H4 (cell line): ENCODE data around the gene SMG6. TPM values are rescaled to one million over a fixed set of nuclear protein-coding genes. Genes with fewer than 3 reads are reported as not detected.
"Not testable (repeated sequence)": the region's sequence is repeated elsewhere in the genome, so short reads cannot be mapped to it uniquely, and the experiment has no call there.

Experiments used
- DNase-seq: peaks from one replicate; pipeline ENCODE4 v3.0.0-alpha.2; 2015; ENCODE audit warnings: low spot score
- total RNA-seq: library from RNA; depleted of rRNA; stranded (reverse); fragments of >200 nt; shearing (Covaris generic); gene quantifications from 2 replicates; pipeline ENCODE4 v1.2.3, GENCODE V29; 2014

SMG6 gene
- total RNA-seq, 1 experiment from 2014 or later, result 10.3 TPM

DNA sequence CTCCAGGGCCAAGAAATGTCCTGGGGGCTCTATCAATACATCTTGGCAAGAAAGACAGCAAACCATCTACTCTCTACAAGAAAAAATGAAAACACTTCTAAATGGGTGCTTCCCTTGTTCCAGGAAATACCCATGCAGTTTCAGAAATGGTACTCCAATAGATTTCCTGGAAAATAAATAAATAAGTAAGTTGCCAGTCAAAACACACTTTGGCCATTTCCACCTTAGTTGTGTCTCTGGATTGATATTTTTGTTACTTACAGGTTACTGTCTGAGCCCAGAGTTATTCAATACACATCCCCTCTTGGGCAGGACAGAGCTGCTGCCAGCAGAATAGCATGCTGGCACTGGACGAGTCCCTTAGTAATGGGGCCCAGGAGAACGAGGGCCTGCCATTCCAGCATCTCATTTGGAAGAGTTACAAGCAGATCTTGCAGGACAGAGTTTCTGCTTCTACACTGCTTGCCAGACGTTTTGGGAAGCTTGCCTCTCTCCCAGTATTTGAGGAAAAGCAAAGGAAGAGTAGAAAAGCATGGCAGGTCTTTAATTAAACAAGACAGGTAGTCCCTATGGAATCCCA is 100.5 kb downstream of the SMG6 start:
- no peak for DNase-seq

DNA sequence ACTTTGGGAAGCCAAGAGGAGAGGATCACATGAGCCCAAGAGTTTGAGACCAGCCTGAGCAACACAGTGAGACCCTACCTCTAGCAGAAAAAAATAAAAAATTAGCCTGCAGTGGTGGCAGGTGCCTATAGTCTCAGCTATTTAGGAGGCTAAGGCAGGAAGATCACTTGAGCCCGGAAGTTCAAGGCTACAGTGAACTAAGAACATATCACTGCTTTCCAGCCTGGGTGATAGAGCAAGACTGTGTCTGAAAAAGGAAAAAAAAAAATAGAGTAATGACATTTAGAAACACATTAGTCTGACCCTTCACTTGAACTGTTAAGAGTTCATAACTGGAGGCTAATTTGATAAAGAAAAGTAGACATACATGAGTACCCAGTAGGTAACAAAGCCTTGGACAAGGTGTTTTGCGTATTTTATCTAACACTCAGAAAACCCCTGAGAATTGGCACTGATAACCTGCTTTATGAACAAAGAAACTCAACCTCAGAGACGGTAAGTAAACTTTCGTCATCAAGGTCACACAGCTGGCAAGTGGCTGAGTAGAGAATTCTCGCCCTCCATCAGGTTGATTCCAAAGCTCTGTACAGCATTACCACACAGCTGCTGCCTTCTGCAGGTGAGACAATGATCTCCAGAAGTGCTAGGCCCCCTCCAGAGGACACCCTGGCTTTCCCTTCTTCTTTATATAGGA is 101.1 kb downstream of the SMG6 start:
- no peak for DNase-seq

GRCh38 chr17:2199386-2199785 is 104.2 kb downstream of the SMG6 start:
- not testable (repeated sequence) for DNase-seq

GRCh38 chr17:2198927-2199326 is 104.7 kb downstream of the SMG6 start:
- DNase-seq, result no peak

DNA sequence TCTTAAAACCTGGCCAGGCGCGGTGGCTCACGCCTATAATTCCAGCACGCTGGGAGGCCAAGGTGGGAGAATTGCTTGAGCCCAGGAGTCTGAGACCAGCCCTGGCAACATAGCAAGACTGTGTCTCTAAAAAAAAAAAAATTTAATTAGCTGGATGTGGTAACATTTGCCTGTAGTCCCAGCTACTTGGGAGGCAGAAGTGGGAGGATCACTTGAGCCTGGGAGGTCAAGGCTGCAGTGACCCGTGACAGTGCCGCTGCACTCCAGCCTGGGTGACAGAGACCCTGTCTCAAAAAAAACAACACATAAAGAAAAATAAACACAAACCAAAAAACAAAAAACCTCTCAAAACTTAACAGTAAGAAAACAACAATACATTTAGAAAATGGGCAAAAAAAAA is 106.3 kb downstream of the SMG6 start:
- DNase-seq, result no peak

- DNase-seq, result no peak
Observed at GRCh38 chr17:2195729-2196128, 107.9 kb downstream of the SMG6 start.

DNA sequence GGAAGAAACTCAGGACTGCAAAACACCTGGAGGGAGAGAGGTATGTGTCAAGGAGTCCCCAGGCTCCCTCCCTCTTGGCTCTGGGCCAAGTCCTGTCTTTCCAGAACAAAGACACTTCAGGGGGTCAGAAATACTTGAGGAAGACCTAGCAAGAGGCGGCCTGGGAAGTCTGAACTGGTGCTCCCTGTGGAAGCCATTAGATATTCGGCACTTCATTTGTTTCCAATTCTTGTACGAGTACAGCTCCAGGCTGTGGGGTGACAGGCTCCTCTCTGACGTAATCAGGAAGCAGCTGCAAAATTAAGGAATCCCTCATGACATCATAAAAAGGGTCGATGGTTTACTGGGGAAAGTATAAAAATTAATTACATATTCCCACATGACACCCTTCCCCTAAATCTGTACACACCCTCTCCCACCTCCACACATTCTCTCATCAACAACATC is 108.7 kb downstream of the SMG6 start:
- no peak for DNase-seq

DNA sequence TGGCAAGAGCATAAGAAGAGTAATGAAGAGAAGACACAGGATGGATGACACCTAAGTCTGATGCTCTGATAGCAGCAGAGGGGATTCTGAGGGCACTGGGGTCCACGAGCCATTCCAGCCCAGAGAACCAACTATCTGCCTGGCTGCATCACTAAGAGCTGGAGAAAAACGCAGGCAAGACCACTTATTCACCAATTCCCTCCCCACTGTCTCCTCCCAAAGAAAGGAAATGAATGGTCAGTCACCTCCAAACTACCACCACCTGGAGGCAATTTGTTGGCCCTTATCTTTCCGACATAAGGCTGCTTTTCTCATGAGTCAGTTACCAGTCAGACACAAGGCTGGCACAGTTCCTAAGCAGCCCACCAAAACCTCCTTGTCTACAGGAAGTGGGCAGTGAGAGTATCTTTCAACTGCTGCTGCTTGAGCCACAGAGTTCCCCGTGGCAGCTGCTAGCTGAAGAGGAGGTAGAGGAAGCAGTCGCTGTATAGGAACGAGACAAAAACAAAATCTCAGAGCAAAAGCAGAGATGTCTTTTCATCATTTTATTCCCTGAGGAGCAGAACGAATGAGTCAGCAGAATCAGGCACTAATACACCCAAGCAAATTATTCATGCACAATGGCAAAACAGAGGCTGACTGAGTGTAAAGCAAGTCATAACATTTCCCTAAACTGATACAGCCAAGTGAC is 111.1 kb downstream of the SMG6 start:
- DNase-seq, result peak; percentile 84

GRCh38 chr17:2191785-2192184 is 111.8 kb downstream of the SMG6 start:
- DNase-seq, result no peak

DNA sequence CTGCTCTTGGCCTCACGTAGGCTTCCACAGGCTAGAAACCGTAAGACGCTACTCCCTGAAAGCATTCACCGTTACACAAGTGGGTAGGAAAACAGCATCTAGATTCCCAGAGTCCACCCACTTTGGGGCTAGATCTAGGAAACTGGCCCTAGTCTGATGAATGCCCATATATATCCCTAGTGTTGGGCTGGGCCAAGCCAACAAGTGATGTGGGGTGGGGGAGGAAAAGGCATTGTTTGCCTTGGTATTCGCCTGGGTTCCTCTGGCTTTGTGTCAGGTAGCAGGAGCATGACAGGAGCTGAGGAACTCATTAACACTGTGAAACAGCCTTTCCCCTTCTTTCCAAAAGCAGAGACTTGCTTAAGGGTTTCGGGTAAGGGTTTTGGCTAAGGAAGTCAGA is 112.4 kb downstream of the SMG6 start:
- DNase-seq, result no peak

DNA sequence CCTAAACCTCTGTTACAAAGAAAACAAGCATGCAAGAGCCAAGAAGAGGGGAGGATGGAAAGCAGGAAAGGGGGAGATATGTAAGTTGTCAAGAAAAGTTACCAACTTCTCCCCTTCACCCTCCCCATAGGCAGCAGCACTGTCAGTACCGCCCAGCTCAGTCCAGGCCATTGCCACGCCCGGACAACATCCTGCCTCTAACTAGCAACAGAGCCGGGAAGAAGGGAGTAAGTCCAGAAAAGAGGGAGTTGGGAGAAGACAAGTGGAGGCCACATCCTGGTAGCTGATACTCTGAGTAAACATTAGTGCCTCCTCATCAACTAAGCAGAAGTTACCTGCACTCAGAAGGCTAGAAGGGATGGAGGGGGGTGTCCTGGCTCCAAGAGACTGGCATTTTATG is 113.6 kb downstream of the SMG6 start:
- DNase-seq, result no peak

- no peak for DNase-seq
Observed at GRCh38 chr17:2188971-2189630, 114.5 kb downstream of the SMG6 start.

DNA sequence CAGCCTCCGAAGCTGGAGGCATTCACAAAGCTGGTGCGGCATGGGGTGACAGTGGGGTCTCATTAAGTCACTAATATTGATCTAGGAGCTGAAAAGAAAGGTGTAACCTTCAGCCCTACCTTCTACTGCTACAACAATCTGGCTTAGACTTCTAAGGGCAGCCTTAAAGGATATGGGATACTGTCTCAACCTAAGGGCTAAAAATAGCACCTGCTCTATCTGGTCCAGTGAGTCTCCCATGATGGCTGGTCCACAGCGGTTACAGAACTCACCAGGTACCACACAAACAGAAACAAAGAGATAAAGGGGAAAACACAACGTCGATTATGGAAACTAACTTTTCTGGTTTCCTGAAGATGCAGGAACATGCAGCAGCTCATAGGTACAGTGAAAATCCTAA is 115.8 kb downstream of the SMG6 start:
- no peak for DNase-seq

DNA sequence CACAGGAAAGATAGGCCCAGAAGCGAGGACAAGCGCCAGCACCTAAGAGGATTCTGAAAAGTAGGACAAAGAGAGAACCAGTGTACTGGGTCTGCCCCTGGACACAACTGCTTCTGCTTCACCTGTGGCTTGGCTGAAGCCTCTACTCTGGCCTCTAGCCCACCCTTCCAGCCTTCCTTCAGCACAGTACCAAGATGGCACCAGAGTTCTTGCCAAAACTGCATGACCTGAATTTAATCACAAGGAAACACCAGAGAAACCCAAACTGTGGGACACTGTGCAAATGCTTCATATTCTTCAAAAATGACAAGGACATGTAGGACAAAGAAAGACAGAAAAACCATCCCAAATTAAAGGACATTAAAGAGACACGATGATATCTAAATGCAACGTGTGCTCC is 116.6 kb downstream of the SMG6 start:
- no peak for DNase-seq

DNA sequence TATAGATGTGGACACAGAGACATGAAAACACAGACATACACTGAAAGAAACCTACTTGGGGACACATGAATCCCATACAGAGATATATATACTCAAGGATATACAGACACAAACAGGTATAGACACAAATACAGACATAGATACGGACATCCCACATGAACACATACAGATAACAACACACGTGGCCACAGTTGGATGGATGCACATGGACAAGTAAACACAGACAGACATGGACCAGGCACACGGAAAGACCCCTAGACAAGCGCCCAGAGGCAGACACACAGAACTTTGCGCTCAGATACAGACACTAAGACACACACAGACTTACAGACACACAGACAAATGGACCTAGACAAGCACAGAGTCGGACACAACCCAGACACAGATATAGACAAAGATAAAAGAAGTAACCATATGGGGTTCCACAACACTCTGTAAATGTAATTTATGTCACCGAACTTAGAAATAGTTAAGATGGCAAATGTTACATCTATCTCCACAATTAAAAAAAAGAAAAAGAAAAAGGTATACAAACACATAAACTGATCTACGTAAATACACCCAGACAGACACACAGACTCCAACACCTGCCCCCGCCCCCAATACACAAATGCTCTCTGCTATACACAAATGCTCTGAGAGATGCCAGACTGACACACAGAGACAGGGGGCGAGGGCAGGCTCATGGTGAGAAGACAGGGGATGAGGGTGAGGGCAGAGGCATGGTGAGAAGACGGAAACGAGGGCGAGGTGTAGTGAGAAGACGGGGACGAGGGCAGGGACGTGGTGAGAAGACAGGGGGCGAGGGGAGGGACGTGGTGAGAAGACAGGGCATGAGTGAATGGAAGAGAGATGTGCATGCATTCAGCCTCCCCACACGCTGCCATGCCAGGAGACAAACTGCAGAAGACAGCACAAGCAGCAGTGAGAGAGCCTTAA is 118.3 kb downstream of the SMG6 start:
- DNase-seq, result no peak

DNA sequence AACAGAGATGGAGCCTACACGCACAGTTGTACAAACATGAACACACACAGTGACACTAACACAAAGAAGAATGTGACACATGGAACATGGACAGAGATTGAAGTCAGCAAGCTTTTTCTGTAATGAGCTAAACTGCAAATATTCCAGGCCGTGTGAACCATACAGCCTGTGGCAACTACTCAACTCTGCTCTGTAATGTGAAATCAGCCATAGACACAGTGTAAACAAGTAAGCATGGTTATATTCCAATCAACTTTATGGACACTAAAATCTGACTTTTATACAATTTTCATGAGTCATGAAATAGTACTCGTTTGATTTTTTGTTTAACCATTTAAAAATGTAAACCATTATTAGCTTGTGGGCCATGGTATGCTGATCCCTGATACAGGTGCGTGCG is 120.2 kb downstream of the SMG6 start:
- DNase-seq, result no peak

GRCh38 chr17:2181897-2182448 is 121.6 kb downstream of the SMG6 start:
- DNase-seq, result no peak

GRCh38 chr17:2181206-2181896 is 122.2 kb downstream of the SMG6 start:
- no peak for DNase-seq

- no peak for DNase-seq
Observed at GRCh38 chr17:2180768-2181167, 122.8 kb downstream of the SMG6 start.

DNA sequence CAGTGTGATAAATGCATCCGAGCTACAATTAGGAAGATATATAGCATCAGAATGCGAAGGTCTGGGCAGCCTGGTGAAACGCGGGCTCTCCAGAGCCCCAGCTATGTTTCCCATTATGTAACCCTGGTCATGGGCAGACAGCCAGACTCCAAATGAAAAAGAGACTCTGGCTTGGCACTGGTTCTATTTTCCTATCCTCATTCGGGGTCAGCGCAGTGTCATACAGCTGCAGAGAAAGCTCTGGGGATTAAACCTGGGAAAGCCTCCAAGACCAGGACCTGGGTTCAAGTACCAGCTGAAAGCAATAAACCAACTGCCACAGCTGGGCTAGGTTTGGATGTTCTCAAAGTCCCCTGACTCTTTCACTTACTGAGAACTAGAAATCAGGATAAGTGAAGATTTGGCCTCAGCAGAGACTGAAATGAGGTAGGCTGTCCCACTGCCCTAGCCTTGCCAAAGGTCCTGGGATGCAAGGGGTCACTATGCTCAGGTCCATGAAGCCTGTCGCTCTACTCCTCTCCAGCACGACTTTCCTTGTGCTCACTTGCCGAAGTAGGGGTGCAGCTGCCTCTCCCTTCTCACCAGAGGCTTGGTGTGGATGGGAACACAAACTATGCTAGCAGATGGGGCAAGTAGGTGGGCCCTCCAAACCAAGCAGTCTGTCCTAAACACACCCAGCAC is 123.8 kb downstream of the SMG6 start:
- peak; percentile 81 for DNase-seq
